Mucosa of descending colon (tissue), 3 donors: ENCODE measurements around the gene RGS6. TPM values are rescaled to one million over a fixed set of nuclear protein-coding genes. Genes with fewer than 3 reads are reported as not detected.

Source experiments
- ATAC-seq: fragments of 200-7000 bp; cut with Tn5 transposase; one replicate; pipeline ENCODE4 v1.9.1; 2020; ENCODE audit warnings: mild to moderate bottlenecking, moderate library complexity
- DNase-seq, 3 donors: peaks; one replicate each; pipeline ENCODE4 v3.0.0-alpha.2; 2020
- H3K36me3 ChIP-seq: fragments of 200-600 bp; one replicate; pipeline ENCODE4 v1.8.0; 2021; ENCODE audit warnings: low read depth, mild to moderate bottlenecking
- H3K4me1 ChIP-seq: fragments of 200-600 bp; one replicate; pipeline ENCODE4 v1.8.0; 2021; ENCODE audit warnings: low read depth, mild to moderate bottlenecking
- H3K4me3 ChIP-seq: fragments of 200-600 bp; one replicate; pipeline ENCODE4 v1.8.0; 2021; ENCODE audit warnings: mild to moderate bottlenecking
- H3K9me3 ChIP-seq: fragments of 200-600 bp; one replicate; pipeline ENCODE4 v1.8.0; 2021; ENCODE audit warnings: mild to moderate bottlenecking
- CTCF ChIP-seq: fragments of 200-600 bp; IDR thresholded peaks from one replicate; pipeline ENCODE4 v1.8.0; 2022; ENCODE audit warnings: antibody characterized with exemption, mild to moderate bottlenecking
- intact Hi-C, 2 donors: fragments of 100-400 bp; cut with DNase I in 1 of 2; cut with micrococcal nuclease in 1 of 2; formaldehyde crosslinking; loops; one replicate each; pipeline versions ENCODE4 v1.11.0 to v1.11.1; 2022; cut with DNase I, micrococcal nuclease
- total RNA-seq, 3 donors: library from RNA; stranded (reverse); fragmentation: NEBNext Ultra II Directional in 2 of 3; extraction: Animal tissue kit (Norgen Biotek cat#: 25700) in 2 of 3; gene quantifications; one replicate each; pipeline versions ENCODE4 v1.2.1 to v1.2.4, GENCODE V29; 2021 to 2023
- donor health status: DM: no; HTN: no; CAD: no; lungs with moderate emphysema.
- donor health status: DM: no; HTN: no; CAD: no.
- donor health status: DM: no; HTN: yes; CAD: no.

RGS6 gene
- total RNA-seq, 3 donors from 2014 or later = 0.66 to 2.5 (median 0.94) TPM

DNA sequence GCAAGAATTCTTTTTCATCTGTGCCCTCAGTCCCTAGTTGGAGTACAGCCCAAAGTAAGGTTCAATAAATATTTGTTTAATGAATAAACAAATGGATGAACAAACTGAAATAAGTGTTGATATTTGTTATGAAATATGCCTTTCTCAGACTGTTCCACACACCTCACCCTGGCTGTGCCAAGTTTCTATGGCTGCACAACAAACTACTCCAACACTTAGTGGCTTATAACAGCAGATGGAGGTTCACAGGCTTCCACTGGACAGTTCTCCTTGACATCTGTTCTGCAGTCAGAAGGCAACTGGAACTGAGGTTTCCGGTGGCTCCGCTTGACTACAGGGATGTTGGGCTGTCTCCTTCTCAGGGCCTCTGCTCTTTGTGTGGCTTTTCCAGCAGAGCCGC is 197.1 kb downstream of the RGS6 start:
- intact Hi-C loops = no loop called here
- H3K9me3 ChIP-seq = no peaks in the 10 kb centered on the region
- no peaks in the 10 kb centered on the region for H3K4me1 ChIP-seq
- H3K36me3 ChIP-seq = no peaks in the 10 kb centered on the region
- no peak overlapping the region for H3K4me3 ChIP-seq
- ATAC-seq = no peak
- TF ChIP-seq CTCF = no peak
- no peak for DNase-seq

DNA sequence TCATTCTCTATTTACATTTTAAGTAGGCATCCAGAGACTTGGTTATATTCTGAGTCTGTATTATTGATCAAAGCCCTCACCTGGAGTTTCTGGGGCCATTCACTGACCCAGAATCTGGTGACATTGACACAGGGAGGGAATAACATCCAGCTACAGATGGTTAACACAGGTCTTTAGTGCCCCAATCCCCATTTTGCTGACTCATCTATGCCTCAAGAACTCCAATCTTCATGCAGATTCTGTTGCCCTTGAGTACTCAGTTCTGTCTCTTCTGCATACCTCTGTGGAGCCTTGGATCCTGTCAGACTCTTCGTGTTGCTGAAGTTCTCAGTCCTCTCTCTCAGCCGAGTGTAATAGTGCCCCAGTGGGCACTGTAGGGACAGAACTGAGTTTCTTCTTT is 208.9 kb downstream of the RGS6 start:
- DNase-seq (no peak), ATAC-seq (no peak)
- intact Hi-C loops = no loop called here
- no peak for TF ChIP-seq CTCF
- H3K9me3 ChIP-seq = no peaks in the 10 kb centered on the region
- H3K4me1 ChIP-seq = no peaks in the 10 kb centered on the region
- no peak overlapping the region for H3K4me3 ChIP-seq
- H3K36me3 ChIP-seq = no peaks in the 10 kb centered on the region

DNA sequence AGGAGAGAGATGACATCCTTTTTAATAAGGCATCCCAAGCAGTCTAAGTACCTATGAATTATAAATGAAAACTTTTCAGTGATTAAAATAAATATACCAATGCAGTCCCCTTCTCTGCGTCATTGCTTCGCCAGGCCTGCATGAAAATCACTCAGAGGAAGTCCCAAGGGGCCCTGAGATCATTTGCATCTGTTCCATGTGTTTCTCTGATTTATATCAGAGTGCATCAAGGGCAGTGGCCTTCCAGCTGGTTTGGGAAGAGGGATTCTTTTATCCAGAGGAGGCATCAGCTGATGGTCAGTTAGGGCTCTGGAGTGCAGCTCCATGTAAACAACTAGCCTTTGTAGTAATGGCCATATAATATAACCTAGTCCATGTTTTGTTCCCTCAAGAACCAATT is 210.1 kb downstream of the RGS6 start:
- TF ChIP-seq CTCF = no peak
- ATAC-seq (no peak), DNase-seq (no peak)
- no peaks in the 10 kb centered on the region for H3K36me3 ChIP-seq
- intact Hi-C loops = no loop called here
- H3K9me3 ChIP-seq = no peaks in the 10 kb centered on the region
- no peak overlapping the region for H3K4me3 ChIP-seq
- no peaks in the 10 kb centered on the region for H3K4me1 ChIP-seq

DNA sequence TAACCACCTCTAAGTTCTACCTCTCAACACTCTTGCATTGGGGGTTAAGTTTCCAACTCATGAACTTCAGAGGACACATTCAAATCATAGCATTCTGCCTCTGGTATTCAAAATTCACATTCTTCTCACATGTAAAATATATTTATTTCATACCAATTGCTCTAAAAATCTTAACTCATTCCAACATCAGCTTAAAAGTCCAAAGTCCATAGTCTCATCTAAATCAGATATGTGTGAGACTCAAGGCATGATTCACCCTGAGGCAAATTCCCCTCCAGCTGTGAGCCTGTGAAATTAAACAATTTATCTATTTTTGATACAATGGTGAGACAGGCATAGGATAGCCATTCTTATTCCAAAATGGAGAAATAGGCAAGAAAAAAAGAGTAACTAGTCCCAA is 214.0 kb downstream of the RGS6 start:
- DNase-seq = no peak
- Histone ChIP-seq H3K4me3 (no peak overlapping the region), H3K9me3 (no peaks in the 10 kb centered on the region), H3K36me3 (no peaks in the 10 kb centered on the region), H3K4me1 (no peaks in the 10 kb centered on the region)
- intact Hi-C loops = no loop called here
- no peak for TF ChIP-seq CTCF
- no peak for ATAC-seq

GRCh38 chr14:72154645-72155378 is 222.6 kb downstream of the RGS6 start:
- Histone ChIP-seq H3K4me1 (no peaks in the 10 kb centered on the region), H3K36me3 (no peaks in the 10 kb centered on the region), H3K9me3 (peaks cover 15% of the 10 kb centered on the region), H3K4me3 (no peak overlapping the region)
- ATAC-seq (no peak), DNase-seq (no peak)
- TF ChIP-seq CTCF = no peak
- intact Hi-C loops = no loop called here
